OCI-LY1 (cell line): Measurements from ENCODE around the gene LCMT2.

Source experiments
- H2AFZ ChIP-seq: fragments of 200-600 bp; sonication (generic), shearing (Covaris generic); 2 replicates; pipeline ENCODE4 v1.6.0; 2014; ENCODE audit warnings: antibody characterized with exemption, mild to moderate bottlenecking, low read length
- H3F3A ChIP-seq: fragments of 200-600 bp; sonication (generic), shearing (Covaris generic); 2 replicates; pipeline ENCODE4 v1.6.0; 2014; ENCODE audit warnings: mild to moderate bottlenecking, antibody characterized with exemption, low read length, moderate library complexity; ENCODE audit not compliant: insufficient read depth
- H3K27ac ChIP-seq: fragments of 200-600 bp; sonication (generic); 2 replicates; pipeline ENCODE4 v1.5.1; 2014; ENCODE audit warnings: low read length, mixed run types, mild to moderate bottlenecking, low read depth; ENCODE audit not compliant: poor library complexity, severe bottlenecking
- H3K27me3 ChIP-seq: fragments of 200-600 bp; sonication (generic); 2 replicates; pipeline ENCODE4 v1.6.0; 2014; ENCODE audit warnings: antibody characterized with exemption, mild to moderate bottlenecking, low read length, moderate library complexity; ENCODE audit not compliant: insufficient read depth
- H3K36me3 ChIP-seq: fragments of 200-600 bp; sonication (generic); 2 replicates; pipeline ENCODE4 v1.6.1; 2014; ENCODE audit warnings: mild to moderate bottlenecking, antibody characterized with exemption, low read length, moderate library complexity, mixed read lengths; ENCODE audit not compliant: insufficient read depth
- H3K4me1 ChIP-seq: fragments of 200-600 bp; sonication (generic); 2 replicates; pipeline ENCODE4 v1.5.1; 2014; ENCODE audit warnings: mild to moderate bottlenecking, low read length, moderate library complexity; ENCODE audit not compliant: insufficient read depth, severe bottlenecking
- H3K4me2 ChIP-seq: fragments of 200-600 bp; sonication (generic), shearing (Covaris generic); 2 replicates; pipeline ENCODE4 v1.6.1; 2014; ENCODE audit warnings: low read length
- H3K4me3 ChIP-seq: fragments of 200-600 bp; sonication (generic); 2 replicates; pipeline ENCODE4 v1.5.1; 2014; ENCODE audit warnings: low read length, low read depth, mild to moderate bottlenecking, mixed read lengths; ENCODE audit not compliant: poor library complexity, severe bottlenecking
- H3K79me2 ChIP-seq: fragments of 200-600 bp; shearing (Covaris generic); 2 replicates; pipeline ENCODE4 v1.6.1; 2016; ENCODE audit warnings: mixed run types, low read length, mixed read lengths; ENCODE audit not compliant: insufficient read depth
- H3K9ac ChIP-seq: fragments of 200-600 bp; sonication (generic), shearing (Covaris generic); 2 replicates; pipeline ENCODE4 v1.6.1; 2014; ENCODE audit warnings: mild to moderate bottlenecking, low read length, mixed read lengths
- H3K9me2 ChIP-seq: fragments of 200-600 bp; sonication (generic), shearing (Covaris generic); 2 replicates; pipeline ENCODE4 v1.6.1; 2014; ENCODE audit warnings: low read depth, mild to moderate bottlenecking, low read length, mixed read lengths
- H3K9me3 ChIP-seq: fragments of 200-600 bp; shearing (Covaris generic); 2 replicates; pipeline ENCODE4 v1.6.1; 2014; ENCODE audit warnings: low read length, mixed read lengths
- H4K20me1 ChIP-seq: fragments of 200-600 bp; sonication (generic), shearing (Covaris generic); 2 replicates; pipeline ENCODE4 v1.6.0; 2016; ENCODE audit warnings: mild to moderate bottlenecking, low read length; ENCODE audit not compliant: insufficient read depth
- EZH2 ChIP-seq: fragments of 200-600 bp; sonication (generic), shearing (Covaris generic); IDR thresholded peaks from 2 replicates; pipeline ENCODE4 v1.8.0; 2017; ENCODE audit warnings: borderline replicate concordance, mixed run types, mild to moderate bottlenecking, antibody characterized with exemption, low read length, moderate library complexity, mixed read lengths
- TF ChIP-seq, protein P1 (sequence below): fragments of 200-600 bp; sonication (generic), shearing (Covaris generic); IDR thresholded peaks from 2 replicates; pipeline ENCODE4 v1.5.1; 2017; ENCODE audit warnings: mild to moderate bottlenecking, antibody characterized with exemption, low read length, moderate library complexity, mixed read lengths

Gene LCMT2

DNA sequence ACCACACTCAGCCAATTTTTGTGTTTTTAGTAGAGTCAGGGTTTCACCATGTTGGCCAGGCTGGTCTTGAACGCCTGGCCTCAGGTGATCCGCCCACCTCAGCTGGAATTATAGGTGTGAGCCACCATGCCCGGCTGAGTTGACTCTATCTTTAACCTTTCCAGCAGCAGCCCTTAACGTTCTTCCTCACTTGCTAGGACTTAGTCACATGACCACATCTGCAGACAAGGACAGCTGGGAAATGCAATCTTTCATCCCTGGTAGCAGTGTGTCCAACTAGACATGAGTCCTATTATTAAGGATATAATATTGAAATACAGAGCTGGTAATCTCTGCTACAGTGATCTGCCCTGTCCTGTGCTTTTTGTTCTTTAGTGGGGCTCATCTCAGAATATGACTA lies 18.0 kb downstream of the LCMT2 start:
- Histone ChIP-seq H3K9me2 (no peaks in the 10 kb centered on the region), H3K27ac (no peak overlapping the region), H3K79me2 (no peaks in the 10 kb centered on the region), H2AFZ (no peak overlapping the region), H3K27me3 (no peaks in the 10 kb centered on the region), H3K4me3 (no peak overlapping the region), H3K4me2 (no peak overlapping the region), H3K4me1 (no peaks in the 10 kb centered on the region), H3K9me3 (no peaks in the 10 kb centered on the region), H3K9ac (no peak overlapping the region), H3K36me3 (no peaks in the 10 kb centered on the region), H4K20me1 (no peaks in the 10 kb centered on the region), H3F3A (no peaks in the 10 kb centered on the region)
- TF ChIP-seq EZH2, result no peak
- TF ChIP-seq, protein P1, sequence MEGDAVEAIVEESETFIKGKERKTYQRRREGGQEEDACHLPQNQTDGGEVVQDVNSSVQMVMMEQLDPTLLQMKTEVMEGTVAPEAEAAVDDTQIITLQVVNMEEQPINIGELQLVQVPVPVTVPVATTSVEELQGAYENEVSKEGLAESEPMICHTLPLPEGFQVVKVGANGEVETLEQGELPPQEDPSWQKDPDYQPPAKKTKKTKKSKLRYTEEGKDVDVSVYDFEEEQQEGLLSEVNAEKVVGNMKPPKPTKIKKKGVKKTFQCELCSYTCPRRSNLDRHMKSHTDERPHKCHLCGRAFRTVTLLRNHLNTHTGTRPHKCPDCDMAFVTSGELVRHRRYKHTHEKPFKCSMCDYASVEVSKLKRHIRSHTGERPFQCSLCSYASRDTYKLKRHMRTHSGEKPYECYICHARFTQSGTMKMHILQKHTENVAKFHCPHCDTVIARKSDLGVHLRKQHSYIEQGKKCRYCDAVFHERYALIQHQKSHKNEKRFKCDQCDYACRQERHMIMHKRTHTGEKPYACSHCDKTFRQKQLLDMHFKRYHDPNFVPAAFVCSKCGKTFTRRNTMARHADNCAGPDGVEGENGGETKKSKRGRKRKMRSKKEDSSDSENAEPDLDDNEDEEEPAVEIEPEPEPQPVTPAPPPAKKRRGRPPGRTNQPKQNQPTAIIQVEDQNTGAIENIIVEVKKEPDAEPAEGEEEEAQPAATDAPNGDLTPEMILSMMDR, result no peak

DNA sequence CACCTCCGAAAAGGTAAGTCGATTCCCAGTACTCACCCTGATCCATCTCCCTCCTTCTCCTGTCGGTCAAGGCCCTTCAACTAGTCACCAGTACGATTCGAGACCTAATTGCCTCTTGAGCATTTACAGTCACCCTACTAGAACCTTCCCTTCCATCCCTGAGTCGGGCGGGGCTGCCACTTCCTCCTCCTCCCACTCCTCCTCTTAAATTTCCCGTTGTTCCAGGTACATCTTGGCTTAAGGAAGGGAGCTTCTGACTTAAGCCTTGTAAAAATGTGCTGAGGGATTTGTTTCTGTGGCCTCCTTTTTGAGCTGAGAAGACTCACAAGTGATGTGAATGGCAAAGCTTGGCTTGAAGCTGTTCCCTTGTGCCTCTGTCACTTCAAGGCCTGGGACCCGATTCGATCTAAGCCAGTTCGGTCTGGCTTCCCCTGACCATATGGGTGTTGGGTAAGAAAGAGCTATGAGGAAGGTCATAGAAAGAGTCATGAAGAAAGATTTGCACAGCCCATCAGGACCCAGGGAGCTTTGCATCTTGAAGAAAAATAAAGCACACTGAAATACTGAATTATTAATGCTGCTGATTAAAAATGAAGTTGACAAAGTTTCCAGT lies 28.1 kb downstream of the LCMT2 start, which contains the start of gene TGM7:
Gene TGM7 (minus strand): TSS at position 51 of the 613 bp plus-strand sequence.
- Histone ChIP-seq H3K79me2 (no peaks in the 10 kb centered on the region), H3K4me1 (no peaks in the 10 kb centered on the region), H3F3A (no peaks in the 10 kb centered on the region), H3K27ac (no peak within 1 kb of the TSS), H4K20me1 (no peaks in the 10 kb centered on the region), H3K9ac (no peak within 1 kb of the TSS), H3K36me3 (no peaks in the 10 kb centered on the region), H3K27me3 (no peaks in the 10 kb centered on the region), H2AFZ (no peak within 1 kb of the TSS), H3K4me3 (no peak within 1 kb of the TSS), H3K9me3 (no peaks in the 10 kb centered on the region), H3K4me2 (no peak within 1 kb of the TSS), H3K9me2 (no peaks in the 10 kb centered on the region)
- no peak for TF ChIP-seq EZH2
- TF ChIP-seq, protein P1, result no peak

DNA sequence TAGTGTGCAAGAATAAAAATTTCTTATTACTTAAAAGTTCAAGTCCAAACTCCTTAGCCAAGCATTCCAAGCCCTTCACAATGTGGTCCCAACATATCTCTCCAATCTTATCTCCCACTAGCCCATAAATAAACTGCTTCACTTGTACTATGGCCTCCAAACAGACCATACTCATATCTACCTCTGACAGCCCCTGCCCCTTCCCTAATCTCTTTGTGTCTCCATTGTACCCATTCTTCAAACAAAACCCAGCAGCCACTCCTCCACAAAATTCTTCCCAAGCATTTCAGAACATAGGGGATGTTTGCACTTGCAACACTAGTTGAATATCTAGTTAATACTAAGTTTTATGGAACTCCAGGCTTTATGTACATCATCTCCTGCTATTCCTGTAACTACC lies 30.5 kb downstream of the LCMT2 start:
- Histone ChIP-seq H3K4me2 (no peak overlapping the region), H4K20me1 (no peaks in the 10 kb centered on the region), H3K9me3 (no peaks in the 10 kb centered on the region), H3K36me3 (no peaks in the 10 kb centered on the region), H2AFZ (no peak overlapping the region), H3K9ac (no peak overlapping the region), H3F3A (no peaks in the 10 kb centered on the region), H3K4me1 (no peaks in the 10 kb centered on the region), H3K27me3 (no peaks in the 10 kb centered on the region), H3K79me2 (no peaks in the 10 kb centered on the region), H3K4me3 (no peak overlapping the region), H3K9me2 (no peaks in the 10 kb centered on the region), H3K27ac (no peak overlapping the region)
- TF ChIP-seq, protein P1, result no peak
- TF ChIP-seq EZH2, result no peak
